Measurements from ENCODE around the gene ETFDH. TPM values are rescaled to one million over a fixed set of nuclear protein-coding genes. Genes with fewer than 3 reads are reported as not detected.

Gene ETFDH
- total and polyA plus RNA-seq, 11 donors, result 56.1 to 289 (median 221) TPM

- intact Hi-C loops (cut with DNase I), result no loop called here
- TF ChIP-seq CTCF (IDR thresholded peaks at IDR 0.05), result no peak
- TF ChIP-seq POLR2A (IDR thresholded peaks at IDR 0.05), result no peak
- 94 to 97% (median 96%) methylated on average over 4 of the region's 4 CpGs for WGBS, 4 donors
- Histone ChIP-seq H3K9me3 (peaks cover 0 to 10% (median 0%) of the 10 kb centered on the region in 12 donors), H3K4me3 (no peak overlapping the region), H3K27ac (no peak overlapping the region), H3K4me1 (no peaks in the 10 kb centered on the region), H3K36me3 (no peaks in the 10 kb centered on the region), H3K27me3 (no peaks in the 10 kb centered on the region)
- ATAC-seq (no peak), DNase-seq (no peak)
These were observed 86.6 kb downstream of the ETFDH start for GRCh38 chr4:158758703-158759102.

Other genes with a start within 250 kb of the ETFDH start
- not detected for gene RXFP1, start 150.4 kb upstream of the ETFDH start, total RNA-seq
- not detected for gene RXFP1, start 150.4 kb upstream of the ETFDH start, polyA plus RNA-seq
- 1 to 10 TPM; 2.0 to 8.1 (median 4.5) TPM for gene C4orf46, start 409 bp upstream of the ETFDH start, total RNA-seq
- 1 to 10 TPM; 2.4 to 2.8 TPM for gene C4orf46, start 409 bp upstream of the ETFDH start, polyA plus RNA-seq
- gene PPID, start 51.1 kb downstream of the ETFDH start, total RNA-seq, result 10 to 100 TPM; 24.1 to 43.4 (median 30.7) TPM
- gene PPID, start 51.1 kb downstream of the ETFDH start, polyA plus RNA-seq, result 10 to 100 TPM; 37.0 to 55.3 TPM
- 10 to 100 TPM; 32.4 to 87.4 (median 44.7) TPM for gene FNIP2, start 96.7 kb downstream of the ETFDH start, total RNA-seq
- 10 to 100 TPM; 14.5 to 36.8 TPM for gene FNIP2, start 96.7 kb downstream of the ETFDH start, polyA plus RNA-seq